K562 (cell line): ENCODE results near the gene MYRIP. TPM values are rescaled to one million over a fixed set of nuclear protein-coding genes. Genes with fewer than 3 reads are reported as not detected.
A peak's percentile ranks its signal among the peaks of the same experiment; 100 is the strongest.

ENCODE experiments used
- ATF6 ChIP-seq: sonication (generic); formaldehyde crosslinking; IDR thresholded peaks from 2 replicates; pipeline ENCODE4 v1.4.0; 2020; ENCODE audit warnings: mild to moderate bottlenecking, missing genetic modification reagents
- ILF3 ChIP-seq: fragments of 450-650 bp; IDR thresholded peaks from 2 replicates; pipeline ENCODE4 v1.6.1; 2018; ENCODE audit warnings: antibody characterized with exemption, mild to moderate bottlenecking, moderate library complexity, borderline replicate concordance
- MGA ChIP-seq: fragments of 450-650 bp; IDR thresholded peaks from 2 replicates; pipeline ENCODE4 v1.6.1; 2016; ENCODE audit warnings: mild to moderate bottlenecking, moderate library complexity
- NBN ChIP-seq: fragments of 450-650 bp; IDR thresholded peaks from 2 replicates; pipeline ENCODE4 v1.6.1; 2016; ENCODE audit warnings: low read depth, mild to moderate bottlenecking
- NR2C1 ChIP-seq, 2 experiments: fragments of 450-650 bp; IDR thresholded peaks; 2 replicates each; pipeline ENCODE4 v1.6.1; 2017; ENCODE audit warnings: mild to moderate bottlenecking in 2 of 2, antibody characterized with exemption in 1 of 2, inconsistent platforms in 1 of 2, missing compliant biosample characterization in 1 of 2, missing genetic modification characterization in 1 of 2
- THAP7 ChIP-seq: fragments of 250-450 bp; sonication (Bioruptor Pico); IDR thresholded peaks from 2 replicates; pipeline ENCODE4 v1.5.0; 2021
- ZBTB33 ChIP-seq: sonication (generic); formaldehyde crosslinking; IDR thresholded peaks from 2 replicates; pipeline ENCODE4 v1.8.1; 2023; ENCODE audit warnings: mild to moderate bottlenecking, missing genetic modification reagents
- ZNF444 ChIP-seq: fragments of 250-450 bp; sonication (Bioruptor Pico); IDR thresholded peaks from 2 replicates; pipeline ENCODE4 v1.4.0; 2020; ENCODE audit warnings: mild to moderate bottlenecking, moderate library complexity
- ZNF707 ChIP-seq: fragments of 250-450 bp; sonication (Bioruptor Pico); conservative IDR thresholded peaks from 2 replicates; pipeline ENCODE4 v1.8.0; 2022; ENCODE audit warnings: inconsistent platforms, mild to moderate bottlenecking, moderate library complexity
- polyA plus RNA-seq, 8 experiments: library from polyadenylated mRNA; depleted of rRNA in 4 of 8; stranded (reverse) in 5 of 8; unstranded in 3 of 8; fragments of >200 nt; fragmentation: Nextera tagmentation in 2 of 8; fragmentation: Illumina TruSeq in 1 of 8; extraction: Ambion mirVana in 2 of 8; extraction: Trizol in 1 of 8; gene quantifications; 2 replicates each; pipeline versions ENCODE4 v1.2.1 to v1.2.3, GENCODE V29; 2011 to 2014; ENCODE audit warnings: inconsistent platforms in 1 of 8, missing spikeins in 1 of 8
- total RNA-seq, 7 experiments: library from RNA; depleted of rRNA in 6 of 7; stranded (reverse); fragments of >200 nt in 6 of 7; fragmentation: Illumina TruSeq in 2 of 7; extraction: Trizol in 2 of 7; gene quantifications; 2 replicates each; pipeline versions ENCODE4 v1.2.1 to v1.2.3, GENCODE V29; 2011 to 2021; ENCODE audit warnings: low replicate concordance in 1 of 7

The MYRIP gene
- total and polyA plus RNA-seq, 9 of the 15 experiments (the other 6 are each of a cell fraction or from before 2014, with no cell fraction given): 0.03 to 0.12 TPM; not detected in 7

GRCh38 chr3:40299130-40299720 lies 489.8 kb downstream of the MYRIP start (continued):
- TF ChIP-seq MGA (peak; percentile 8; the same call in 1 of the 2 replicates), NBN (no peak), ATF6 (CRISPR knock-in tag) (0 out of 2 replicates have a peak, but pooled peaks have one; percentile 2), THAP7 (CRISPR knock-in tag) (0 out of 2 replicates have a peak, but pooled peaks have one; percentile 22), ILF3 (no peak), ZNF444 (peak; percentile 48; the same call in 1 of the 2 replicates), ZNF707 (CRISPR knock-in tag) (no peak), ZBTB33 (no peak), NR2C1 (IDR thresholded peaks at IDR 0.05) (no peak), NR2C1 (tag; IDR thresholded peaks at IDR 0.05) (0 out of 2 replicates have a peak, but pooled peaks have one; percentile 16)
